WTC11 (cell line): ENCODE data around the gene SEC22A.

Experiments
- GABPB1 ChIP-seq: sonication (generic); formaldehyde crosslinking; IDR thresholded peaks from 2 replicates; pipeline ENCODE4 v1.8.1; 2023; ENCODE audit warnings: mild to moderate bottlenecking, missing genetic modification reagents
- MXD4 ChIP-seq: fragments of 250-450 bp; sonication (Bioruptor Pico); IDR thresholded peaks from 2 replicates; pipeline ENCODE4 v1.8.0; 2021; ENCODE audit warnings: mild to moderate bottlenecking, moderate library complexity, borderline replicate concordance
- TF ChIP-seq, protein P1 (sequence below): sonication (generic); formaldehyde crosslinking; IDR thresholded peaks from 2 replicates; pipeline ENCODE4 v1.8.1; 2023; ENCODE audit warnings: mild to moderate bottlenecking, moderate library complexity, missing genetic modification reagents
- TF ChIP-seq, protein P2 (sequence below): fragments of 200-600 bp; IDR thresholded peaks from 2 replicates; pipeline ENCODE4 v1.8.0; 2022; ENCODE audit warnings: antibody characterized with exemption
- TF ChIP-seq, protein P3 (sequence below): sonication (generic); formaldehyde crosslinking; IDR thresholded peaks from 2 replicates; pipeline ENCODE4 v1.8.0; 2022; ENCODE audit warnings: mild to moderate bottlenecking, missing genetic modification reagents

DNA sequence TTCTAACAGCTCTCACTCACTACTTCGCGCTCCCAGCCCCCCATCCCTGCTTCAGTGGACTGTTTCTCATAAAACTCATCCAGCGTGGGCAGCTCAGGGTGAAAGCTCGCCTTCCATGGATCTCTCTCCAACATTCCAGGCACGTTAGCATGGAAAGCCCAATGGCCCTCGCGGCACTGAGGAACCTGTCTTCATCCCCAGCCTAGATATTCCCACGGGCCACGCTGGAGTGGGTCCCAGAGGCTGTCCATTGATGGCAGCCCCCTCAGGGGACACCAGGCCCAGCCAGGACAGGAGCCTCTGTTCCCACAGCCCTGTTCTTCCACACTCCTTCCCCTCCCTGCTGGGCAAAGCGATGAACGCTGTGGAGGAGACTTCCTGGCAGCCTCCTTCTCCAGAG is 121.1 kb downstream of the SEC22A start:
- TF ChIP-seq, protein P1, sequence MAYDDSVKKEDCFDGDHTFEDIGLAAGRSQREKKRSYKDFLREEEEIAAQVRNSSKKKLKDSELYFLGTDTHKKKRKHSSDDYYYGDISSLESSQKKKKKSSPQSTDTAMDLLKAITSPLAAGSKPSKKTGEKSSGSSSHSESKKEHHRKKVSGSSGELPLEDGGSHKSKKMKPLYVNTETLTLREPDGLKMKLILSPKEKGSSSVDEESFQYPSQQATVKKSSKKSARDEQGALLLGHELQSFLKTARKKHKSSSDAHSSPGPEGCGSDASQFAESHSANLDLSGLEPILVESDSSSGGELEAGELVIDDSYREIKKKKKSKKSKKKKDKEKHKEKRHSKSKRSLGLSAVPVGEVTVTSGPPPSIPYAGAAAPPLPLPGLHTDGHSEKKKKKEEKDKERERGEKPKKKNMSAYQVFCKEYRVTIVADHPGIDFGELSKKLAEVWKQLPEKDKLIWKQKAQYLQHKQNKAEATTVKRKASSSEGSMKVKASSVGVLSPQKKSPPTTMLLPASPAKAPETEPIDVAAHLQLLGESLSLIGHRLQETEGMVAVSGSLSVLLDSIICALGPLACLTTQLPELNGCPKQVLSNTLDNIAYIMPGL (CRISPR knock-in tag), result no peak
- TF ChIP-seq, protein P2, sequence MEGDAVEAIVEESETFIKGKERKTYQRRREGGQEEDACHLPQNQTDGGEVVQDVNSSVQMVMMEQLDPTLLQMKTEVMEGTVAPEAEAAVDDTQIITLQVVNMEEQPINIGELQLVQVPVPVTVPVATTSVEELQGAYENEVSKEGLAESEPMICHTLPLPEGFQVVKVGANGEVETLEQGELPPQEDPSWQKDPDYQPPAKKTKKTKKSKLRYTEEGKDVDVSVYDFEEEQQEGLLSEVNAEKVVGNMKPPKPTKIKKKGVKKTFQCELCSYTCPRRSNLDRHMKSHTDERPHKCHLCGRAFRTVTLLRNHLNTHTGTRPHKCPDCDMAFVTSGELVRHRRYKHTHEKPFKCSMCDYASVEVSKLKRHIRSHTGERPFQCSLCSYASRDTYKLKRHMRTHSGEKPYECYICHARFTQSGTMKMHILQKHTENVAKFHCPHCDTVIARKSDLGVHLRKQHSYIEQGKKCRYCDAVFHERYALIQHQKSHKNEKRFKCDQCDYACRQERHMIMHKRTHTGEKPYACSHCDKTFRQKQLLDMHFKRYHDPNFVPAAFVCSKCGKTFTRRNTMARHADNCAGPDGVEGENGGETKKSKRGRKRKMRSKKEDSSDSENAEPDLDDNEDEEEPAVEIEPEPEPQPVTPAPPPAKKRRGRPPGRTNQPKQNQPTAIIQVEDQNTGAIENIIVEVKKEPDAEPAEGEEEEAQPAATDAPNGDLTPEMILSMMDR, result no peak
- TF ChIP-seq GABPB1 (CRISPR knock-in tag) (no peak), MXD4 (CRISPR knock-in tag) (no peak)
- TF ChIP-seq, protein P3, sequence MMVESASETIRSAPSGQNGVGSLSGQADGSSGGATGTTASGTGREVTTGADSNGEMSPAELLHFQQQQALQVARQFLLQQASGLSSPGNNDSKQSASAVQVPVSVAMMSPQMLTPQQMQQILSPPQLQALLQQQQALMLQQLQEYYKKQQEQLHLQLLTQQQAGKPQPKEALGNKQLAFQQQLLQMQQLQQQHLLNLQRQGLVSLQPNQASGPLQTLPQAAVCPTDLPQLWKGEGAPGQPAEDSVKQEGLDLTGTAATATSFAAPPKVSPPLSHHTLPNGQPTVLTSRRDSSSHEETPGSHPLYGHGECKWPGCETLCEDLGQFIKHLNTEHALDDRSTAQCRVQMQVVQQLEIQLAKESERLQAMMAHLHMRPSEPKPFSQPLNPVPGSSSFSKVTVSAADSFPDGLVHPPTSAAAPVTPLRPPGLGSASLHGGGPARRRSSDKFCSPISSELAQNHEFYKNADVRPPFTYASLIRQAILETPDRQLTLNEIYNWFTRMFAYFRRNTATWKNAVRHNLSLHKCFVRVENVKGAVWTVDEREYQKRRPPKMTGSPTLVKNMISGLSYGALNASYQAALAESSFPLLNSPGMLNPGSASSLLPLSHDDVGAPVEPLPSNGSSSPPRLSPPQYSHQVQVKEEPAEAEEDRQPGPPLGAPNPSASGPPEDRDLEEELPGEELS, result no peak
